HTERT RPE-1 (cell line): ENCODE results near the gene ECE1.

Source experiments
- in situ Hi-C: fragments of 300-500 bp; cut with MboI; formaldehyde crosslinking; loops from 4 replicates; pipeline ENCODE4 v1.14.3; 2020; ENCODE audit warnings: low sequenced_read_pairs

ECE1 gene

DNA sequence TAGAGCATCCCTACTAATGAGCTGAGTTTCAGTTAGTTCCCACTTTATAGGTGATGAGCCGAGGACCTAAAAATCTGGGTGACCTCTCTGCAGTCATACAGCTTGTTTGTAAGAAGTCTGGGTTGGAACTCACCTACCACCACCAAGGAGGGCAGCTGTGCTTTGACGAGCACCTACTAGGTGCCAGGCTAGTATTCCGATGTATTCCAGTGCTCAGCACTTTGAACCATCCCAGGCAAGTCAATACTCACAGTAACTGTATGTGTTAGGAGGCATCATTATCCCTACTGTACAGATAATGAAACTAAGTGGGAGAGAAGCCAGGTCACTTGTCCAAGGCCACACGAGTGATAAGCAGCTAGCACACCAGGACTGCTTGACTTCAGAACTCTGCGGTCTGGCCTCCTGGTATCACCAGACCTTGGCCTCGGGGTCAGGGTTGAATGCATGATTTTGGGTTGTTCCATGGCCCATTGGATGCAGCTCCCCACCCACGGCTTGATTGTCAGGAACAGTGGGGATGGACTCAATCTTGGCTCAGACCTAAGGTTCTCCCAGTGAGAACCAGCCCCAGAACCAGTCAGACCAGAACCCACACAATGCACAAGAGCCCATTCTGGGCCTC, 20.7 kb downstream of the ECE1 start:
- in situ Hi-C loops = no loop called here

DNA sequence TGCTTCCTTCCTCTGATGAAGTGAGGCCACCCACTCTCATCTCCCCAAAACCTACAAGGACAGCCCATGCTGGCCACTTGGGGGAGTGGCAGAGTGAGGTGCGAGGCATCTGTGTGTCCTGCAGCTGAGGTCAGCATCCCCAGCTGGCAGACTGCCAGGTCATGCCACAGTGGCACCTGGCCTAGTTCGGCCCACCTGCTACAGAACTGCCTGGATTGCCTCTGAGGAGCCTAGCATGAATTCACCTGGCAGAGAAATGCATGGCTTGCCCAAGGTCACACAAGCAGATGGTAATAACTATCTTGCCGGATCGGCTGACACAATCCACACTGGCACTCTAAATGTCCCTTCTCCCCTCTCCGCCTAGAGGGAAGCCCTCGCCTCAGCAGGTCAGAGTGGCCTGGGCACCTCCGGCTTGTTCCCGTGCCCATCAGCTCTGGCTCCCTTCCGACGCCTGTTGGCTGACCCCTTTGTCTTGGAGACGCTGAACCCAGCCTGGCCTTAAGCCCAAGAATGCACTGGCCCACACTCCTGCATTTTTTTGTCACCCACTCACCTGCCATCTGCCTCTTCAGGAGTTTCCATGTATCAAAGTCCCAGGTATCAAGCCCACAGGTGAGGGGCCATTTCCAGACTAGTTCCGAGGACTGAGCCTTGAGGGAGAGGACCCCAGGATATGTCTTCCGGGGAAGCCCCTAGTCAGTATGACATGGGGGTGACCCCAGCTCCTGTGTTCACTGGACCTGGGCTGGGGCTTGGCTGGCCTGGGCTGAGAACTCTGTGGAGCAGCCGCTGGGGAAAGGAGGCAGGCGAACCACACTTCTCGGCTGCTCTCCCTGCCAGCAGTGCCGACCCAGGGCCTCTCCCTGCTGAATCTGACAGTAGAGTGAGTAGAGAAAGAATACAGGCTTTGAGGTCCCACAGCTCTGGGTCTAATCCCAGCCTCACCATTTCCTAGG, 21.7 kb downstream of the ECE1 start:
- in situ Hi-C loops = no loop called here

DNA sequence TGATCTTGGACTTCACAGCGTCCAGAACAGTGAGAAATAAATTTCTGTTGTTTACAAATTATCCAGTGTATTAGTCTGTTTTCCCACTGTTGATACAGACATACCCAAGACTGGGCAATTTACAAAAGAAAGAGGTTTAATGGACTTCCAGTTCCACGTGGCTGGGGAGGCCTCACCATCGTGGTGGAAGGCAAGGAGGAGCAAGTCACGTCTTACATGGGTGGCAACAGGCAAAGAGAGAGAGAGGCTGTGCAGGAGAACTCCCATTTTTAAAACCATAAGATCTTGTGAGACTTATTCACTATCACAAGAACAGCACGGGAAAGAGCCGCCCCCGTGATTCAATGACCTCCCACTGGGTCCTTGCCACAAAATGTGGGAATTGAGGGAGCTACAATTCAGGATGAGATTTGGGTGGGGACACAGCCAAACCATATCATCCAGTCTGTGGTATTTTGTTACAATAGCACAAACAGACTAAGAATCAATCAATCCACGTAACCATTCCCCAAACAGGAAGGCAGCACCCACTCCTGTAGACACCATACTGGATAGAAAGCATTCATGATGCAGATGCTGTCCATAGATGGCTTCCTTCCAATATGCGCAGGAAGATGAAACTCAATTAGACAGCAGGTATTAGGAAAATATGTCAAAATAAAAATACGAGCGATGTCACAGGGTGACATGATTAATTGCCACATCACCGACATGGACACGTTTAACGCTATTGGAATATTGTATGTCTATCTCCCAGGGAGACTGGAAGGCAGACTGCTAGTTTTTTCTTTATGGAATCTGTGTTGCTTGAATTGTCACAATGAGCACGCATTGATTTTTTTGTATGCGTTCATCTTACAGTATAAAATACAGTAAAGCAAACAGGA, 22.8 kb downstream of the ECE1 start:
- in situ Hi-C loops = no loop called here

DNA sequence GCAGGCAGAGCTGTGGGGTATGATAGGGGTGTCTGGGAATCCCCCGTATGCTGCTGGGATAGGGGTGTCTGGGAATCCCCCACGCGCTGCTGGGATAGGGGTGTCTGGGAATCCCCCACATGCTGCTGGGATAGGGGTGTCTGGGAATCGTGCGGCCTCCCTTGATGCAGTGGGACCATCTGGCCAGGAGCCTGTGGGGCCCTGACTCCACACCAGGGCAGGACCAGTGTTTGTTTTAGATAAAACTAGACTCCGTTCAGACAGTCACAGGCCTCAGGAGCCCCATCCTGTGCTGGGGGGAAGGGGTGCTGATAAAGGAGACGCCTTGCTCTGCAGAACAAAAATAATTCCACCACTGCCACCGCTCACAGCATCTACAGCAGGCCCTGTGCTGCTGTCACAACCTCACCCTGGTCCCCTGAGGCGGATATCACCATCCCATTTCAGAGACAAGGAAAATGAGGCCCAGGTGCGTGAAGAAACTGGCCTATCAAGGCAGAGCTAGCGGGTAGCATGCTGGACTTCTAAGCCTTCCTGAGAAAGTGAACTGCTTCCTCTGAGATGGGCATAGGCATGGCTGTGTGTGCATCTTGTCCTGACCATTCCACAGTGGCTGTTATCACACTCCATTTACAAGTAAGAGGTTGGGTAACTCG, 24.0 kb downstream of the ECE1 start:
- in situ Hi-C loops = no loop called here

DNA sequence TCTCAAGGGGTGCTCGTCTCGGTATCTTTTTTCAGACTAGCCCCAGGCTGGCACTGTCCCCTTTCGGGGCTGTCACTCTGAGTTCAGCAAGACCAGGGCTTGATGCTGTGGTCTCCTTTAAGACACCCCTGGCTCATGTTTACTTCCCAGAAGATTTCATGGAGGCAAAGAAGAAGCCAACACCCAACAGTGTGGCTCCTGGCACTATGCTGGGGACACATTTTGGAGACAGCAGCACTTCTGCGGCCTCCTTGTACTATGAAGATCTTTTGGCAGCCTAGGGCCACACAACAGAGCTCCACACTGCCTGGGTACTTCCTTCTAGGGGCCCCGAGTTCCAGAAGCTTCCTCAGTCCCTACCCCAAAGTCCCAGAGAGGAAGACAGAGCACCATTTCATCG, 24.6 kb downstream of the ECE1 start:
- in situ Hi-C loops = no loop called here

DNA sequence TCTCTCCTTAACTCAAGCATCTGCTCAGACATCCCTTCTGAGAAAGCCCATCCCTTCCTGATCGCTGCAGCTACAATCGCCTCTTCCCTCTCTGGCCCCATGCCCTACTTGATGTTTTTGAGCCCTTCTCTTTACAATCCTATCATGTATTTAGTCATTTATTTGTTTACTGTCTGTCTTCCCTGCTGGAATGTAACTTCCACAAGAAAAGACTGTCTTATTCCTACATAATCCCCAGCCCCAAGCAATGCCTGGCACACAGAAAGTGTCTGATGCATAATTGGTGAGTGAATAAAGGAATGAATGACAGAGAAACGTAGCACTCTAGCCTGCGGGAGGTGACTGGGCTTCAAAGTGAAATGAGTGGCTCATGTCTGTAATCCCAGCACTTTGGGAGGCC, 25.4 kb downstream of the ECE1 start:
- in situ Hi-C loops = no loop called here

DNA sequence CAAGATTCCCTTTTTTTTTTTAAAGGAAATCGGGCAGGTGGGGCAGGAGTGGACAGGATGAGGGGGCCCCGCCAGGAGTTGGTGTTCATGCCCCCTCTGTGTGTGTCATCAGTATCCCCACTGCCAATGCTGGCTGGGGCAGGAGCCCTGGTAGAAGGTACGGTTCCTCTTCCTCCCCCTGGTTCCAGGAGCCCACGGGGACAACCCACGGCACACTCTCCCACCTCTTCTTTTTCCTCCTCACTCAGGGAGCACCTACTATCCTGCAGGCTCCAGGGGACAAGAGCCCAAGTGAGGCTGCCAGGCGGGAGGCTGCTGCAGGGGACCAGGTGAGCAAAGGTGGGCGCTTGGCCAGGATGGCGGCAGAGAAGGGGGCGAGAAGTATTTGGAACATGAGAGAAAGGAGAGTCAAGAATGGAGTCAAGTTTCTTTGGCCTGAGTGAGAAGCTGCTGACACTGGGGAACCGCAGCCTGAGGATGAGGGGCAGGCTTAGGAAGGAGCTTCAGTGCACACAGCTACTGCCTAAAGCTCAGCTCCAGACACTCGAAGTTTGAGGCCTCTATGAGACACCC, 26.5 kb downstream of the ECE1 start:
- in situ Hi-C loops = no loop called here

DNA sequence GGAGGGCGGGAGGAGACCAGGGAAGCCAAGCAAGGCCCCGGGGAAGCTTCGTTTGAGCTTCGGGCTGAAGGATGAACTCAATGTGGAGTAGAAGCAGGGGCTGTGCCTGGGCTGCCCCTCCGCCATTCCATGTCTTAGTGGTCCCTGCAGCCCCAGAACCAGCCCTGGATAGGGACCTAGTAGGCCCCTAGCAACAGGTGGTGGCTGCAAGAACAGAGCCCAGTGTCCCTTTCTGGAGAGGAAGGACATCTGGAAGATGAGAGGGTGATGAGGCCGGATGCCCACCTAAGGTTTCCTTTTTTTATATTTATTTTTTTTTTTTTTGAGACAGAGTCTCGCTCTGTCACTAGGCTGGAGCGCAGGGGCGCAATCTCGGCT, 27.2 kb downstream of the ECE1 start:
- in situ Hi-C loops = no loop called here

DNA sequence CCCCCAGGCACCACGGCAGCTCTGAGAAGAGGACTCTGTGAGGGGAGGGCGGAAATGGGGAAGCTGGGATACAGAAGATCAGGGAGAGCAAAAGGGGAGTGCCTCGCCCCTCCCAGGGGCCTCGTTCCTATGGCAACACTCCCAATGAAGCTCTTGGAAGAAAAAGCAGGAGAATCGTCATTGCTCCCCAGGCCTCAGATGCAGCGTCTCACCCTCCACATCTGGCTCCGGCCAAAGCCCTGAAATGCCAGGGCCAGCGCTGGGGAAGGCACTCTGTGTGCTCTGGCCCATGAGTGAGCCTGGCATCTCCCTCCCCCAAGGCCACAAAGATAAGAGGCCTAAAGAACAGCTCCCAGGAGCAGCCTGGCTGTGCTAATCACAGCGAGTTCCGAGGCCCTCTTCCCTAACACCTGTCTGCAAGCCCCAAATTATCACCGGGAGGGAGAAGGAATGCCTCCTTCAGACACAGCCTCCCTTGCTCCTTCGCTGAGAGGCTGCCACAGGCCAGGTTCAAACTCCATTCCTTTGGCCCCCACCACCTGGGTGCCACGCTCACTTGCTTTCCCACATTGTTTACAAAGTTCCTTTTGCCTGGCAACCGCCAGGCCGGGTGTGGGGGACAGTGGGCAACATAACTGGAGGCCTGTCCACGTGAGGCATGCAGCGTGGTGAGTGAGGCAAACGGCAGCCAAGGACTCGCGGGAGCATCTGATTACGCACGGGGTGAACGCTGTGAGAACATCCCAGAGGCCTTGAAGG, 27.8 kb downstream of the ECE1 start:
- in situ Hi-C loops = no loop called here

DNA sequence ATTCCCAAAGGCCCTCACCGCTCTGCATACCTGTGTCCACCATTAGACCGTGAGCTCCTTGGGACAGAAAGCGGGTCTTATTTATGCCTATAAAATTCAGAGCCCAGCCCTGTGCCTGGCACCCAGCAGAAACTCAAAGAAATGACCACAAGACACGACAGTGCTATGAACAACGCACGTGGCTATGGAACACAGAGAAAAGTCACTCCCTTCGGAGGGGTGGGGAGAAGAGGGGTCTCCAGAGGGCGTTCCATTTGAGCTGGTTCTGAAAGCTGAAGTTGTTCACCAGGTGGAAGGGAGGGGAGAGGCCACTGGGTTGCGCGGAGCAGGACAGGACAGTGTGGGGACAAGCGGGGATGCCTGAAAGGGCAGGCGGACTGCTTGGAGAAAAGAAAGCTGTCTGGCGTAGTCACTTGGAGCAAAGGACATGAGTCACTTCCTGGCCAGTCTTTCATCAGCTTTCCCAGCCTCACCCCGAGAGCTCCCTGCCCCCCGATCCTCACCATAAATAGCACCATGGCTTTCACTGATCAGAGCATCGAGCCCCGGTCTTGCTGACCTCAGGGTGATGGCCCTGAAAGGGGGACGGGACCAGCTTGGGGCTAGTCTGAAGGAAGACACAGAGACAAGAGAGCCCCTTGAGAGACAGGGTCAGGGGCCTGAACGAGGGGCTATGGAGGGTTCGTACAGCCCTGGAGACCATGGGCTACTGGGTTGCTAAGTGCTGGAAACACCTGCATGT, 28.5 kb downstream of the ECE1 start:
- in situ Hi-C loops = no loop called here

DNA sequence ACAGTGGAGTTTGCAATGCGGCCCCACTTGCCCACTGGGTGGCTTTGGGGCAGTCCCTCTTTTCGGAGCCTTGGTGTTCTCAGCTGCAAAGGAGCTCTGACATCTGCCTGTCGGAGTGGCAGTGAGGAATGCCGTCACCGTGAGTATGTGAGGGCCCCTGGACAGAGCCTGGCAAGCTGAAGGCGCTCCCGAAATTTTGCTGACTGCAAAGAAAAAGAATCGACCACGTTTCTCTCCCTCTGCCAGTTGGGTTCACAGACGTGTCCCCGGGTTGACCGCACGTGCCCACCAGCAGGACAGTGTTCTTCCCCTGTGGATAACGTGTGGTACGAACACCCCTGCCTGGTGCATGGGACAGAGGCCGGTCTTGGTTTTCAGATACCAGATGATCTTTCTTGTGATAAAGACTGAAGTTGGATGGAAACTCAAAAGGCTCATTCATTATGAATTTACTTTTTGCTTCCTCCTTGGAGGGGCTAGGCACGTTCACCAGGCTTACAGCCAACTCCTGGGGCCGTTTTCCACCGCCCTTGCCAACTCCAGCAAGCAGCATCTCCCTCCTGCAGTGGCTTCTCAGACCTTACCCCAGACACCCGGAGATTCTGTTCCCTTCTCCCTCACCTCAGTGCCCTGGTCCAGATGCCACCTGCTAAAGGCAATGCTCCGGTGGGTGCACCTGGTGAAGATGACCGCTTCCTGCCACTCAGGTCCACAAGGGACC, 29.7 kb downstream of the ECE1 start:
- in situ Hi-C loops = no loop called here

DNA sequence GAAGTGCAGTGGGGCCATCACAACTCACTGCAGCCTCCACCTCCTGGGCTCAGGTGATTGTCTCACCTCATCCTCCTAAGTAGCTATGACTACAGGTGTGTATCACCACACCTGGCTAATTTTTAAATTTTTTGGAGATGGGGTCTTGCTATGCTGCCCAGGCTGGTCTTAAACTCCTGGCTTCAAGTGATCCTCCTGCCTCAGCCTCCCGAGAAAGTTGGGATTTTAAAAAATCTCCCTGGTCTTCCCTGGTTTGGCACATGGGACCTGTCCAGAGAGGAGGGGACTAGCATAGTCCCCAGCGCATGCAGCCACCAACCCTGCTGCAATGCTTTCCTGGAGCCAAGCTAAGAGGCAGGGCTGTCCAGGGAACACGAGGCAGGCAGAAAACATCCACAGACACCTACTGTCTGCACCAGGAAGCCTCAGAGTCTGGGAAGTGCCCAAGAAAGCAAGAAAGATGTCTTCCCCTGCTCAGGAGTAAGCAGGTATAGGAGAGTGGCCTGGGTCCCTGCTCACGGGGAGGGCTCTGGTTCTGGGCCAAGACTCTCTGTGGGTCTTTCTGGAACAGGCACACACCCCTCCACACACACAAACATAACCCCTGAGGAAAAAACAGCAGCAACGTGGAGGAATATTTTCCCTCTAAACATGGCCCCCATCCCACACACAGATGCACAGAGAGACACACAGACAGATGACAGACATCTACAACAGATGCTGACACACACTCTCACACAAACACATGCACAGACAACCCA, 30.8 kb downstream of the ECE1 start:
- in situ Hi-C loops = no loop called here

DNA sequence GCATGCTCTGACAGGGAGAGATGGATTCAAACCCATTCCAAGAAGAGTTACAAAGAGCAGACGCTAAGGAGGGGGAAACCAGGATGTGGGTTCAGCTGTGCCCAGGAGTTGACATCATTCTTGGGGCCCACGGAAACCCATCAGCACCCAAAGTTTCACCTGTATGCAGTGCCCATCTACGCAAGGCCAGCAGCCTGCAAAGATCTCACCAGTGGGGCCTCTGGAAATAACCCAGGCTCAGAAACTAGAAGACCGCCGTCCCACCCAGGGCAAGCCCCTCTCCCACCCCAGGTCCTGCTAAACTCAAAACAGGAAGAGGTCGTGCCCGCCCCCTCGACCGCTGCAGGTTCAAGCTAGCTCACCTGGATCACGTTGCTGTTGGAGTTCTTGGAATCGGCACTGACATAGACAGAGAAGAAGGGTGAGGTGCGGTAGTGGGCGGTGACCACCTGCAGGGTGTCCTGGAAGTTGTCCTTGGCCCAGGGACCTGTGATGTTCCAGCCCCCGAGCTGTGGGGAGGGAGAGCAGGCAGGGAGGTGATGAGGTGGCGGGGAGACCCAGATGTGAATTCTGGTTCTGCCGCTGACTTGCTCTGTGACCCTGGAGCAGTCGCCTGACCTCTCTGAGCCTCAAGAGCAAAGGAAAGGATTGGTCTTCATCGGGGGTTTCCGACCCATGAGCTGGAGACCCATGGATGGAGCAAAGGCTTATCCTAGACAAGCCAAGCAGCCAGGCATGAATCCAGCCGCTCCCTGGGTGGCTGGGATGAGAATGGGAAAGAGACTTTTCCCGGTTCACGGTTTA, 31.7 kb downstream of the ECE1 start:
- in situ Hi-C loops = no loop called here

DNA sequence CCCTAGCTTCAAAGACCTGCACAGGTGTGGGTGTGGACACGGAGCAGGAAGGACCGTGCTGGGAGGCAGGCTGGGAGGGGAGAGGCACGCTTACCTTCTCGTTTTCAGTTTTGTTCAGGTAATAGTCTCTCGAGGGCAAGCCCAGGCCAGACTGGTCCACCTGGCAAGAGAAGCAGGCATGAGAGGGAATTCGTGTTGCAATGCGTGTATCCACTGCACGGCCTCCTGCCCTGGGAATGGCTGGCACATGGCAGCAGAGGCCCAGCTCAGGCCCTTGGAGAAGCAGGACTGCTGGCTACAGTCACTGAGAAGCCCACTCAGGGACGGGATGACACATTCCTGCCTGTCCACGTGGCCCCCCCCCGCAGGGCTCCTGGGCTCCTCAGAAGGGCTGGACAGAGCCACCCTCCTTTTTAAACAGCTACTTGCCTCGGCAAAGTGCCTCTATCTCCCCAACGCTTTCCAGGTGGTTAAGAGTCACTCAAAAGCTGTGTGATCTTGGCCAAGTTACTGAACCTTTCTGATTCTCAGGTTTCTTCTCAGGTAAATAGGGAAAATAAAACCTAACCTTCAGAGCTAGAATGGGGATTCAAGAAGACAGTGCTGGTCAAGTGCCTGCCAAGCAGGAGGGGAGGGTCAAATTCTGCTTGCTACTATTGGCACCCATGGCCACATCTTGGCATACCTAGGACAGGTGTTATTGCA, 32.7 kb downstream of the ECE1 start:
- in situ Hi-C loops = no loop called here

DNA sequence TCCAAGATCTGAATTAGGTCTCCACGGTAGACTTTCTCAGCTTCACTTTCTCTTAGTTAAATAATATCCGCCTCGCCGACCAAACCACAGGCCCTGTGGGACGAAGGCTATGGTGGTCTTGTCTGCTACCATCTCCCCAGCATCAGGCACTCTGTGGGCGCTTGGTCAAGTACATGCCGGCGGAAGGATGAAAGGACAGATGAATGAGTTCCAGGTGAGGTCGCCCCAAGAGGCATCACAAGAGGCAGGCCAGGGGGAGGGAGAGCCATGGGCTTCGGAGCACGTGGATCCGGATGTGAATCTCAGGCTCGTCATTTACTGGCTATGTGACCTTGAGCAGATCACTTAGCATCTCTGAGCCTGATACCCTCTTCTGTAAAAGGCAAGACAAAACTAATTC, 33.5 kb downstream of the ECE1 start:
- in situ Hi-C loops = no loop called here

DNA sequence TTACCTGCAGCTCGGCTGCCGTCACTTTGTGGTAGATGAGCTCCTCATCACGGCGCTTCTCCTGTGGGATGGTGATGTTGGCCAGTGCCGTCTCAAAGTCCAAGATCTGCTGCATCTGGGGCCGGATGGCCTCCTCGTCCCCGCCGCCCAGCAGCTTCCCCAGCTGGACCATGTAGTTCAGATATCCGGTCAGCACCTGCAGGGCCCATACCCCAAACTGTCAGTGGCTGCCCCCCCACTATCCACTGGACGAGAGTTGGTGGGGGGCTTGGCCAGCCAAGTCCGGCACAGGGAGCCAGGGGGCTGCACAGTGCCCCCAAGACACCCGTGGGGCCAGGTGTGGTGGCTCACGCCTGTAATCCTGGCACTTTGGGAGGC, 34.3 kb downstream of the ECE1 start:
- in situ Hi-C loops = no loop called here
